SK-N-SH treated with all-trans-retinoic acid at 6 μM for 48 hours (cell line): Measurements from ENCODE around the gene SLC8A3.

Experiments used
- ARNTL ChIP-seq: fragments of 450-650 bp; formaldehyde crosslinking; IDR thresholded peaks from 2 replicates; pipeline ENCODE4 v1.5.0; 2020; ENCODE audit warnings: low read depth, mild to moderate bottlenecking, moderate library complexity, borderline replicate concordance
- GLIS3 ChIP-seq: fragments of 250-450 bp; sonication (Bioruptor Pico); IDR thresholded peaks from 2 replicates; pipeline ENCODE4 v1.5.0; 2020; ENCODE audit warnings: mild to moderate bottlenecking, moderate library complexity
- PATZ1 ChIP-seq: fragments of 250-450 bp; sonication (Bioruptor Pico); IDR thresholded peaks from 2 replicates; pipeline ENCODE4 v1.8.0; 2020; ENCODE audit warnings: mild to moderate bottlenecking, moderate library complexity, borderline replicate concordance
- TSHZ2 ChIP-seq: fragments of 250-450 bp; sonication (Bioruptor Pico); IDR thresholded peaks from 2 replicates; pipeline ENCODE4 v1.5.0; 2020; ENCODE audit warnings: mild to moderate bottlenecking, moderate library complexity
- ZFP3 ChIP-seq: fragments of 250-450 bp; sonication (Bioruptor Pico); IDR thresholded peaks from 2 replicates; pipeline ENCODE4 v1.5.0; 2020; ENCODE audit warnings: mild to moderate bottlenecking, moderate library complexity
- ZFP30 ChIP-seq: fragments of 450-650 bp; formaldehyde crosslinking; IDR thresholded peaks from 2 replicates; pipeline ENCODE4 v1.5.0; 2022; ENCODE audit warnings: mild to moderate bottlenecking, moderate library complexity
- ZNF8 ChIP-seq: fragments of 450-650 bp; formaldehyde crosslinking; IDR thresholded peaks from 2 replicates; pipeline ENCODE4 v1.5.0; 2020; ENCODE audit warnings: mild to moderate bottlenecking, moderate library complexity

GRCh38 chr14:70086685-70087379 lies 101.9 kb downstream of the SLC8A3 start:
- no peak for TF ChIP-seq ZFP30 (CRISPR knock-in tag)
- TF ChIP-seq ARNTL (CRISPR knock-in tag), result no peak
- TF ChIP-seq ZFP3 (CRISPR knock-in tag), result no peak
- no peak for TF ChIP-seq ZNF8 (CRISPR knock-in tag)
- no peak for TF ChIP-seq TSHZ2 (CRISPR knock-in tag)
- TF ChIP-seq GLIS3, result no peak
- TF ChIP-seq PATZ1 (CRISPR knock-in tag), result no peak
